SJSA1 (cell line): ENCODE measurements around the gene PAN3. TPM values are rescaled to one million over a fixed set of nuclear protein-coding genes. Genes with fewer than 3 reads are reported as not detected.
A peak's percentile ranks its signal among the peaks of the same experiment; 100 is the strongest.

Experiments used
- DNase-seq, 2 experiments: peaks; one replicate each; pipeline ENCODE4 v3.0.0-alpha.2; 2015 to 2020; ENCODE audit warnings: low spot score in 2 of 2, low read depth in 1 of 2
- H3K27ac ChIP-seq: fragments of 250-450 bp; sonication (Bioruptor Pico); 2 replicates; pipeline ENCODE4 v1.5.1; 2020; ENCODE audit warnings: mild to moderate bottlenecking, moderate library complexity
- H3K27me3 ChIP-seq: fragments of 250-450 bp; sonication (Bioruptor Pico); replicated peaks from 2 replicates; pipeline ENCODE4 v1.5.1; 2020; ENCODE audit warnings: mild to moderate bottlenecking, moderate library complexity
- H3K36me3 ChIP-seq: fragments of 250-450 bp; sonication (Bioruptor Pico); 2 replicates; pipeline ENCODE4 v1.5.1; 2020; ENCODE audit warnings: mild to moderate bottlenecking
- H3K4me1 ChIP-seq: fragments of 250-450 bp; sonication (Bioruptor Pico); replicated peaks from 2 replicates; pipeline ENCODE4 v1.6.1; 2021; ENCODE audit warnings: mild to moderate bottlenecking
- H3K4me3 ChIP-seq: fragments of 250-450 bp; sonication (Bioruptor Pico); 2 replicates; pipeline ENCODE4 v1.5.1; 2020; ENCODE audit warnings: mild to moderate bottlenecking
- H3K9me3 ChIP-seq: fragments of 250-450 bp; sonication (Bioruptor Pico); replicated peaks from 2 replicates; pipeline ENCODE4 v1.5.1; 2020; ENCODE audit warnings: mild to moderate bottlenecking
- total RNA-seq: library from RNA; depleted of rRNA; stranded (reverse); fragments of >200 nt; shearing (Covaris generic); gene quantifications from 2 replicates; pipeline ENCODE4 v1.2.3, GENCODE V29; 2014

The PAN3 gene
- total RNA-seq, 1 experiment from 2014 or later: 8.1 TPM

- Histone ChIP-seq H3K4me1 (peaks cover 19% of the 10 kb centered on the region), H3K27ac (no peak overlapping the region)
- DNase-seq: no peak
These were observed 189.3 kb downstream of the PAN3 start for GRCh38 chr13:28327373-28328270.

GRCh38 chr13:28328271-28328607 lies 189.9 kb downstream of the PAN3 start:
- Histone ChIP-seq H3K36me3 (no peaks in the 10 kb centered on the region), H3K27me3 (no peaks in the 10 kb centered on the region), H3K4me3 (no peak overlapping the region), H3K9me3 (no peaks in the 10 kb centered on the region), H3K4me1 (peaks cover 14% of the 10 kb centered on the region), H3K27ac (no peak overlapping the region)
- DNase-seq: no peak

More at GRCh38 chr13:28327373-28328270, 189.3 kb downstream of the PAN3 start:
- Histone ChIP-seq H3K27me3 (no peaks in the 10 kb centered on the region), H3K36me3 (no peaks in the 10 kb centered on the region), H3K9me3 (no peaks in the 10 kb centered on the region), H3K4me3 (no peak overlapping the region)

GRCh38 chr13:28329395-28330158 lies 191.2 kb downstream of the PAN3 start:
- Histone ChIP-seq H3K27me3 (no peaks in the 10 kb centered on the region), H3K4me1 (peaks cover 14% of the 10 kb centered on the region), H3K27ac (peak overlapping the region; percentile 52), H3K9me3 (no peaks in the 10 kb centered on the region), H3K36me3 (no peaks in the 10 kb centered on the region), H3K4me3 (no peak overlapping the region)
- peak; percentile 65 to 72 for DNase-seq

DNA sequence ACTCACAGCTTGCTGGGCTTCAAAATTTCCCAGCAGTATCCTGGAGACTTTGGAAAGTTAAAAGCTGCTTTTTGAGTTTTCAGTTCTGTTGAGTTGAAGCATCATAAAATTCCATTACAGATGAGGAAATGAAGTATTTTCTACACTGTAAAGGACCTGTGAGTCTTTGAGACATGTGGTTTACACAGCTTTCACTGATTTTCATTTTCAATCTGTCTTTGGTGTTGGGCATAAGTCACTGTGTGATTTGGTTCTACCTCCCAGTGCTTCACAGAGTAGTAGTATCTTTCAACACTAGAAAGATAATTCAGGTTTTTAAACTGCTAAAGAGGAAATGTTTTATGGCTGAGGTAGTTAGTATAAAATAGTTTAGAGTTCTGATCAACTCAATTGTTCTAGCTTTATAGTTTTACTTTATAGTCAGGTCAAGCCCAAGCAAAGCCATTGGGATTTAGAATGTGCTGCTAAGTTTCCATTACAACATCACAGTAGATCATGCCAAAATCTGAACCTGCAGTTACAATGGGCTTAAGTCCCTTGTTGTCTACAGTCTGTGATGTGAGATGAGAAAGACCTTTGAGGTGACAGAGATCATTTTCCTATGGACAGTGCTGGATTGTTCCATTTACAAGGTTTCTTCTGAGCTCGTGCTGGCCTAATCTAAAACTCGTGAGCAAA lies 195.0 kb downstream of the PAN3 start:
- Histone ChIP-seq H3K27ac (no peak overlapping the region), H3K4me3 (no peak overlapping the region), H3K4me1 (peaks cover 22% of the 10 kb centered on the region)

DNA sequence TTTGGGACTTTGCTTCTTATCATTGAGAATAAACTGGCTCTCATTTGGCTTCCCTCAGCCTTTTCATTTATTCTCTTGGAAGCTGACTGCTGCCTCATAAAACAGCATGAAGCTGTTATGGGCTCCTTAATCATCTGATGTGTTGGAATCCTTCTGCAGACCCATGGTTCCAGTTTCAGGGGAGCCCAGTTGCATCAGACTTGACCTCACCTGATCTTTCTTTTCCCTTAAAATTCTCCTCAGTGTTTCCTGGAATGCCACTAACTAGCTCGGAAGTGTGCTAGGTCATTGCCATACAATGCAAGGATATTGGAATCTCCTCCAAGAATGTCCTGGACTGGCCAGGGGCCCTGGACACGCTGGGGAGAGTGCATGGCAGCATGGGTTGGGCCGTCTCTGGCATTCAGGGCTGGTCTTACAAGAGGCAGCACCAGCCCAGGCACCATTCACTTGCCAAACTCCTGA lies 197.9 kb downstream of the PAN3 start:
- no peaks in the 10 kb centered on the region for H3K36me3 ChIP-seq
- H3K4me3 ChIP-seq: no peak overlapping the region
- no peaks in the 10 kb centered on the region for H3K27me3 ChIP-seq
- peaks cover 24% of the 10 kb centered on the region for H3K4me1 ChIP-seq
- no peak overlapping the region for H3K27ac ChIP-seq
- no peak for DNase-seq
- no peaks in the 10 kb centered on the region for H3K9me3 ChIP-seq

More for the DNA sequence above, 195.0 kb downstream of the PAN3 start:
- Histone ChIP-seq H3K36me3 (no peaks in the 10 kb centered on the region), H3K27me3 (no peaks in the 10 kb centered on the region), H3K9me3 (no peaks in the 10 kb centered on the region)
- no peak for DNase-seq

DNA sequence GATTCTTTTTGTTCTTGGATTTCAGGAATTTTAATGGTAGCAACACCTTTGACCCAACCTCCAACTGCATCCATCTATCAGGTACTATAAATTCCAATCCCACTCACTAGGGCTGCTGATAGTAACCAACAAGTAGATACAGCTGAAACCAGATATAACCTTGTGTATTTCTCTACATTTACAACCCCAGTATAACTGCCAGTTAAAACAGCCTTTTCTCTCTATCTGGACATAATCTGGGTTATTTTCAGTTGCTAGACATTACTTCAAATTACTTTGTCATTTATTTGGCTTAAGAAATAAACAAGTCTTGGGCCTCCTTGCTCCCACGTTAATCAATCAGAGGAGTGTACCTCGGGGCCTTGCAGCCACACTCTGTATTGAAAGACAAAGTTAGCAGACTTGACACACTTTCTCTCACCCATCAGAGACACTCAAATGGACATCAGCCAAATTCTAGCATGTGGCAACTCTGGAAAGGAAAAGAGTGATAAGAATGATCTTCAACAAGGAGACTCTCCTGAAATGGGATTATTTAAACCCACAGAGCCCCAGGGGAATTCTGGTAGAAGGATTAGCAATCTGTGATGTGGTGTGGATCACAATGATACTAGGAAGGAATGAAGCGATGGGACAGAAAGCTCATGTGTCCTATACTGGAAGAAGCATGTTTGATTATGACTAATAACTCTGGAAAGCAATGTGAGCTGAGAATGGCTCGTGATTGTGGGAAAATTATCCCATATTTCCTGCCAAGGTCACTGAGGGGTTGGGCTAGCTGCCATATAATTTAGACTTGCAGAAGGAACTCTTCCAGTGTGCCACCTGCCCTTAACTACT lies 199.0 kb downstream of the PAN3 start:
- H3K9me3 ChIP-seq: no peaks in the 10 kb centered on the region
- H3K36me3 ChIP-seq: no peaks in the 10 kb centered on the region
- no peak overlapping the region for H3K27ac ChIP-seq
- no peak overlapping the region for H3K4me3 ChIP-seq
- peaks cover 24% of the 10 kb centered on the region for H3K4me1 ChIP-seq
- H3K27me3 ChIP-seq: no peaks in the 10 kb centered on the region
- no peak for DNase-seq

DNA sequence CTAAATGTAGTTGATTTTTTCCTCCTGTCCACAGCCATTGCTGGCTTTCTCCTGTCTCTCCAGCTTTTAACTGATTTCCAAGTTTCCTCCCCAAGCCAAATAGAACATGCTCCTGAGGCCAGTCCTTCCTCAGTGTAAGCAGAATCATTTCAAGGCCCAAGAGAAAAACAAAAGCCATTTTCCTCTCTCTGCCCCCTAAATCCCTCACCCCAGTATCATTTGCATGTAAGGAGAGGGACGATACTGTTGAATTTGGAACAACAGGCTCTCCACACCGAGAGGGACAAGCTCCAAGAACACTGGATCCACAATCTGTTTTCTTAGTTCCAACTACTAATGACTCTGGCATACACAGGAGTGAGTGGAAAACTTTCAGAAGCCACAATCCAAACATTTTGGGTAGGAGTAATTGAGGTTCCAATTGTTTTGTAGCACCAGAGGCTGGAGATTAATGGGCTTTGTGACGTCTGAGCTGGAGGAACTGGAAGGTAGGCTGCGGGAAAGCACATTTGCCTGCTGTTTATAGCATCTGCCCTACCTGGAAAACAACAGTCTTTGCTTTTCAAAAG lies 199.7 kb downstream of the PAN3 start:
- Histone ChIP-seq H3K4me3 (no peak overlapping the region), H3K9me3 (no peaks in the 10 kb centered on the region), H3K36me3 (no peaks in the 10 kb centered on the region), H3K27ac (no peak overlapping the region), H3K4me1 (peaks cover 24% of the 10 kb centered on the region), H3K27me3 (no peaks in the 10 kb centered on the region)
- no peak for DNase-seq

GRCh38 chr13:28338742-28339141 lies 200.4 kb downstream of the PAN3 start:
- Histone ChIP-seq H3K9me3 (no peaks in the 10 kb centered on the region), H3K36me3 (no peaks in the 10 kb centered on the region), H3K27me3 (no peaks in the 10 kb centered on the region), H3K4me1 (peaks cover 24% of the 10 kb centered on the region), H3K27ac (no peak overlapping the region; the same call in 1 of the 2 replicates), H3K4me3 (no peak overlapping the region)
- DNase-seq: no peak

DNA sequence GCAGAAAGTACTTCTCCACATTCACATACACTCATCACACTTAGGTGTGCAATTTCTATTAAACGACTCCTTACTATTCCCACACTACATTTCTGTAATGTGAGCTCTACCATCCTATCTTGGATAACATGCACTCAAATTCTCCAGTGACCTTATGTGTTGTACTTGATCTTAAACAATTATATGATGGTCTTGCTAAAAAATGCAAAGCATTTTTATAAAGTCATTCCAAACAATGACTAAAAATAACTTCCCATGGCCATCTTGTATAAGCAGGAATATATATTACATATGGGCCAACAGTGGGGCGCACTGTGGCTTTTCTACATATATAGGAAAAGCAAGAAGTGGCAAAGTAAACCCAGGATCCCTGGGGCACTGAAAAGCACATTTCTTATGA lies 201.1 kb downstream of the PAN3 start:
- Histone ChIP-seq H3K27ac (peak overlapping the region; percentile 49), H3K27me3 (no peaks in the 10 kb centered on the region), H3K9me3 (no peaks in the 10 kb centered on the region), H3K4me3 (no peak overlapping the region), H3K36me3 (no peaks in the 10 kb centered on the region), H3K4me1 (peaks cover 24% of the 10 kb centered on the region)
- no peak for DNase-seq

DNA sequence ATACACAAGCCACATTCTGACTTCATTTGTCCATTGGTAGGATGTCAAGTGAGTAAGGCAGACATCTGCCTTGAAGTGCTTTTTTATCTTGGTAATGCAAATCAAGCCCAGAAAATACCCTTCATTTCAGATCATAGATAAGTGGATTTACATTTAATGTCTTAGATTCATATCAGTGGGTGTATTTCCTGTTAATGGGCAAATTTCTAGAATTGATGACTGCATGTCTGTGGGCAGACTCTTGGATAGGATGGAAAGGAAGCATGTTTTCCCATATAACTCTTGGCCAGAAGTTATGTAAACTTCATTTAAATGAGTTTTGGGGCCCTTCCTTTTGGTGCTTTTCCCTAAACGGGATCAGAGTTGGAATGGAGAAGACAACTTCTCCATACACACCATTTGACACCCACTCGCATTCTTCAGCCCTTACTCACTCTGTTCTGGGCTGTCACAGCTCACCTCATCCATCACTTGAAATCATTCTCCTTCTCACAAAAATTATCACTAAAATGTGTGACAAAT lies 202.0 kb downstream of the PAN3 start:
- Histone ChIP-seq H3K27me3 (no peaks in the 10 kb centered on the region), H3K4me1 (peaks cover 24% of the 10 kb centered on the region), H3K4me3 (no peak overlapping the region), H3K9me3 (no peaks in the 10 kb centered on the region), H3K36me3 (no peaks in the 10 kb centered on the region), H3K27ac (no peak overlapping the region)
- no peak for DNase-seq

DNA sequence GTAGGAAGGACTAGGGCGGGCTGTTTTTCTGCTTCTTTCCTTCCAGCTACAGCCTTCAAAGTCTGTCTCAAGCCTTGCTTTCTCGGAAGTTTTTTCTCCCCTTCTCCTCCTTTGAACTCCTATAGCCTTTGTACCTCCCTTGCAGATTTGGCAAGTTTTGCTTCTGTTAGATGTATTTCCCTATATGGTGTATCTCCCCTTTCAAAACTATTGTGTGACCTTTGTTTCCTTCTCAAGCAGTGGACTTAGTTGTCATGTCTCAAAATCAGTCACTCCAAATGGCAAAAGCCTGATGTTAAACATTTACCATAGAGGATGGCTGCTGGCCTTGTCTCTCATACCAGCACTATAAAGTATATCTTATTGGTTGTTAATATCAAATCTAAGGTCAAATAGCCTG lies 203.9 kb downstream of the PAN3 start:
- no peaks in the 10 kb centered on the region for H3K36me3 ChIP-seq
- DNase-seq: no peak
- H3K9me3 ChIP-seq: no peaks in the 10 kb centered on the region
- H3K4me1 ChIP-seq: peaks cover 24% of the 10 kb centered on the region
- no peak overlapping the region for H3K4me3 ChIP-seq
- H3K27ac ChIP-seq: no peak overlapping the region
- no peaks in the 10 kb centered on the region for H3K27me3 ChIP-seq

- no peak overlapping the region for H3K4me3 ChIP-seq
- H3K4me1 ChIP-seq: peaks cover 7% of the 10 kb centered on the region
- H3K9me3 ChIP-seq: no peaks in the 10 kb centered on the region
- no peak for DNase-seq
- no peak overlapping the region for H3K27ac ChIP-seq
- H3K36me3 ChIP-seq: no peaks in the 10 kb centered on the region
- no peaks in the 10 kb centered on the region for H3K27me3 ChIP-seq
These were observed 205.8 kb downstream of the PAN3 start for GRCh38 chr13:28344163-28344562.
